Effector memory CD8-positive, alpha-beta T cell (primary cell): Measurements from ENCODE around the gene CXCR2.

Experiments
- ATAC-seq: fragments of 150-1000 bp; cut with Tn5 transposase; replicated peaks from 2 replicates; pipeline ENCODE4 v1.10.0; 2021; ENCODE audit warnings: mild to moderate bottlenecking, moderate library complexity
- DNase-seq, 3 experiments: peaks; one replicate each; pipeline ENCODE4 v3.0.0; 2021
- H3K27ac Mint-ChIP-seq, 2 donors: one replicate each; pipeline ENCODE4 v1.8.0; 2022; ENCODE audit warnings: mild to moderate bottlenecking in 2 of 2, mixed read lengths in 2 of 2, moderate library complexity in 2 of 2
- H3K27me3 Mint-ChIP-seq, 2 donors: one replicate each; pipeline ENCODE4 v1.8.0; 2022; ENCODE audit warnings: mixed read lengths in 2 of 2
- H3K36me3 Mint-ChIP-seq: one replicate; pipeline ENCODE4 v1.8.0; 2022; ENCODE audit warnings: mild to moderate bottlenecking, moderate library complexity, mixed read lengths; ENCODE audit not compliant: insufficient read depth
- H3K4me1 Mint-ChIP-seq, 2 donors: one replicate each; pipeline ENCODE4 v1.8.0; 2022; ENCODE audit warnings: low read depth in 2 of 2, mixed read lengths in 2 of 2
- H3K4me3 Mint-ChIP-seq, 2 donors: one replicate each; pipeline ENCODE4 v1.8.0; 2022; ENCODE audit warnings: mild to moderate bottlenecking in 2 of 2, mixed read lengths in 2 of 2, moderate library complexity in 2 of 2
- H3K9me3 Mint-ChIP-seq, 2 donors: one replicate each; pipeline ENCODE4 v1.8.0; 2022; ENCODE audit warnings: mixed read lengths in 2 of 2

Gene CXCR2

DNA sequence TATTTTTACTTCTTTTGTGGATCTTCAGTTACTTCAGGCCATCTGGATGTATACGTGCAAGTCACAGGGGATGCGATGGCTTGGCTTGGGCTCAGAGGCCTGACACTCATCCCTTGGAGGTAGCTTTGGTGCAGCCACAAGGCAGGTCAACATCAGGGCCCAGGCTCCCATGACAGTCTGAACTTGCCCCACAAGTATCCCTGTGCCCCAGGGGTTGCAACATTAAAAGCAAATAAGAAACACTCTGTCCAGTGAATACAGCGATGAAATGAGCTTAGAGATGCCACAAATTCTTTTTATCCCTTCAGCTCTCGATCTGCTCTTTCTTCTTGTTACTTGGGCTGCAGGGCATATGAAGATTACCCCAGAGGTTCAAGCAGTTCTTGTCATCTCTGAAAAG lies 54.0 kb downstream of the CXCR2 start:
- DNase-seq (no peak), ATAC-seq (no peak)
- no peak overlapping the region for H3K27ac Mint-ChIP-seq
- H3K27me3 Mint-ChIP-seq, result peaks cover 18% of the 10 kb centered on the region in 2 donors
- H3K9me3 Mint-ChIP-seq, result no peaks in the 10 kb centered on the region
- no peaks in the 10 kb centered on the region for H3K4me1 Mint-ChIP-seq
- no peak overlapping the region for H3K4me3 Mint-ChIP-seq
- H3K36me3 Mint-ChIP-seq, result no peaks in the 10 kb centered on the region

DNA sequence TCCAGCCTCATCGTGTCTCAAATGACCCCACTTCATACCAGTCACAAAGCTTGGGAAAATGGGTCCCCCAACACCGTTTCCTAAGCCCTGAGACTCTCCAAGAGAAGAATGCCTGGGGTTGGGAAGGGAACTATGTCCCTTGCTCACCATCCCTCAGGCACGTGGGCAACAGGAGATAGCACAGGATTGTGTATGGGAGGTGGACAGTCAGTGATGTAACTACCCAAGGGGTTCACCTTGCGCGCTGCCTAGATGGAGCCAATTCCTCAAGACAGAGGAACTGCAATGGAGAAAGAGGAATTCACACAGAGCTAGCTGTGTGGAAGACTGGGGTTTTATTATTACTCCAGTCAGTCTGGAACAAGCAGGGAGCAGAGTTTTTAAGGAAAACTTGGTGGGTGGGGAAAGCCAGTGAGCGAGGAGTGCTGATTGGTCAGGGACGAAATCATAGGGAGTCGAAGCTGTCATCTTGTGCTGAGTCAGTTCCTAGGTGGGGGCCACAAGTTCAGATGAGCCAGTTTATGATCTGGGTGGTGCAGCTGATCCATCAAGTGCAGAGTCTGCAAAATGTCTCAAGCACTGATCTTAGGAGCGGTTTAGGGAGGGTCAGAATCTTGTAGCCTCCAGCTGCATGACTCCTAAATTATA lies 54.8 kb downstream of the CXCR2 start:
- H3K4me1 Mint-ChIP-seq, result no peaks in the 10 kb centered on the region
- DNase-seq (no peak), ATAC-seq (no peak)
- H3K27me3 Mint-ChIP-seq, result peaks cover 18% of the 10 kb centered on the region in 2 donors
- no peak overlapping the region for H3K4me3 Mint-ChIP-seq
- no peaks in the 10 kb centered on the region for H3K9me3 Mint-ChIP-seq
- no peak overlapping the region for H3K27ac Mint-ChIP-seq
- H3K36me3 Mint-ChIP-seq, result no peaks in the 10 kb centered on the region

DNA sequence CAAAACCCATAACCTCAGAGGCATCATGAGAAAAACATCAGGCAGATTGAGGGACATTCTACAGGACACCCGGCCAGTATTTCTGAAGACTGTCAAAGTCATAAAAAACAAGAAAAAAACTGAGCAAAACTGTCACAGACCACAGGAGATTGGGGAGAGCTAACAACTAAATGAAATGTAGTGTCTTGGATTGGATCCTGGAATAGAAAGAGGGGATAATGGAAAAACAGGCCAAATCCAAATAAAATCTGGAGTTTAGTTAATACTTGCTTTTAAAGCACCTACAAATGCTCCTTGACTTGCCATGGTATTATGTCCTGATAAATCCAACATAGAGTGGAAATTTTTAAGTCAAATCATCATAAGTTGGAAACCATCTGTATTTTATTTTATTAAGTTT lies 58.5 kb downstream of the CXCR2 start:
- no peak for ATAC-seq
- Mint-ChIP-seq H3K4me1 (peaks cover 0 to 2% of the 10 kb centered on the region in 2 donors), H3K4me3 (no peak overlapping the region)

DNA sequence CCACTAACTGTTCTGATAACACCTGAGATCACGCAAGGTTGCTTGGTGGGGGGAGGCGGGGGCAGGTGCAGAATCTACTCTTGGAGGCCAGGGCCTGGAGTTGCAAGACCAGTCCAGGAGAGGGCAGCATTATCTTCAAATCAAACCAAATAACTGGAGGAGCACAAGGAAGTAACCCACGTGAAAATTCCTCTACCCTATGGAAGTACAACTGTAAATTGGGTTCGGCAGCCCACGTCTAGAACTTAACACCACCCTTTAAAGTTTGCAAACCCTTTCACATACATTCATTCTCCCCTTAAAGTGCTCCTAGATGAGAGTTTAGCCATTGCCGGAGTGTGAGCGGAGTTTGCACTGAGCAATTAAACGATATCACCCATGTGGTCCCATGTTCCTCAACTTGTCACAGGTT lies 60.5 kb downstream of the CXCR2 start:
- ATAC-seq (peak; percentile 98), DNase-seq (peak; percentile 61 to 72 (median 64))
- Mint-ChIP-seq H3K27me3 (no peaks in the 10 kb centered on the region), H3K36me3 (no peaks in the 10 kb centered on the region), H3K4me1 (peaks cover 0 to 2% of the 10 kb centered on the region in 2 donors), H3K27ac (no peak overlapping the region), H3K4me3 (no peak overlapping the region), H3K9me3 (no peaks in the 10 kb centered on the region)

More for the DNA sequence above, 58.5 kb downstream of the CXCR2 start:
- Mint-ChIP-seq H3K36me3 (no peaks in the 10 kb centered on the region), H3K27me3 (no peaks in the 10 kb centered on the region), H3K9me3 (no peaks in the 10 kb centered on the region), H3K27ac (no peak overlapping the region)
- no peak for DNase-seq
